Fibroblast of mammary gland (primary cell): Measurements from ENCODE around the gene VWF.

Source experiments
- DNase-seq: peaks from one replicate; pipeline ENCODE4 v3.0.0-alpha.2; 2010; ENCODE audit warnings: low read depth
- H3K4me3 ChIP-seq: 2 replicates; pipeline ENCODE4 v1.5.1; 2011; ENCODE audit warnings: low read depth, mild to moderate bottlenecking, low read length, moderate library complexity; ENCODE audit not compliant: control insufficient read depth
- CTCF ChIP-seq: conservative IDR thresholded peaks from 2 replicates; pipeline ENCODE4 v1.5.1; 2011; ENCODE audit warnings: low read depth, low read length, inconsistent platforms; ENCODE audit not compliant: control insufficient read depth, insufficient read depth

VWF gene

GRCh38 chr12:5904969-5905368 lies 219.5 kb downstream of the VWF start:
- DNase-seq = no peak
- no peak for TF ChIP-seq CTCF
- no peak overlapping the region for H3K4me3 ChIP-seq

- no peak for TF ChIP-seq CTCF
- no peak overlapping the region for H3K4me3 ChIP-seq
- no peak for DNase-seq
Measured at GRCh38 chr12:5904441-5904840, 220.0 kb downstream of the VWF start.

- no peak for DNase-seq
- TF ChIP-seq CTCF = no peak
- H3K4me3 ChIP-seq = no peak overlapping the region
Measured at GRCh38 chr12:5902736-5903135, 221.7 kb downstream of the VWF start.

GRCh38 chr12:5901416-5901815 lies 223.1 kb downstream of the VWF start:
- no peak for TF ChIP-seq CTCF
- DNase-seq = no peak
- H3K4me3 ChIP-seq = no peak overlapping the region

GRCh38 chr12:5900533-5901205 lies 223.8 kb downstream of the VWF start:
- TF ChIP-seq CTCF = no peak
- H3K4me3 ChIP-seq = no peak overlapping the region
- no peak for DNase-seq

GRCh38 chr12:5900076-5900475 lies 224.4 kb downstream of the VWF start:
- H3K4me3 ChIP-seq = no peak overlapping the region
- no peak for DNase-seq
- no peak for TF ChIP-seq CTCF

- no peak for TF ChIP-seq CTCF
- DNase-seq = no peak
- no peak overlapping the region for H3K4me3 ChIP-seq
Measured at GRCh38 chr12:5899675-5900074, 224.8 kb downstream of the VWF start.
